HepG2 (cell line): Measurements from ENCODE around the gene ITGB5. TPM values are rescaled to one million over a fixed set of nuclear protein-coding genes. Genes with fewer than 3 reads are reported as not detected.

Experiments used
- ATAC-seq: fragments of 200-7000 bp; cut with Tn5 transposase; 3 replicates; pipeline ENCODE4 v1.9.1; 2020; ENCODE audit warnings: mild to moderate bottlenecking, moderate library complexity
- BruUV-seq: library from RNA; stranded (reverse); fragments of 400-500 nt; replicated peaks from 2 replicates; lab custom pipeline; 2021; lab: Mats Ljungman, UMichigan
- CTCF ChIA-PET: fragments of 300-600 bp; formaldehyde crosslinking; extraction: SDS; loops from one replicate; lab custom pipeline; 2021; ENCODE audit warnings: low total read pairs, inconsistent platforms, low intra/inter-chr PET ratio; lab: Yijun Ruan, JAX
- POLR2A ChIA-PET: fragments of 350-600 bp; sonication (Branson Sonifier 250); formaldehyde crosslinking; loops from one replicate; lab custom pipeline; 2020; ENCODE audit warnings: antibody characterized with exemption, inconsistent platforms; lab: Yijun Ruan, JAX
- DNase-seq: peaks from one replicate; pipeline ENCODE4 v3.0.0-alpha.2; 2015; ENCODE audit warnings: low spot score
- FAIRE-seq: peaks from 3 replicates; lab custom pipeline; 2011; peaks lifted over from hg19 to GRCh38; lab: Jason Lieb, UNC
- H2AFZ ChIP-seq: one replicate; pipeline ENCODE4 v1.6.1; 2011; ENCODE audit warnings: low read length, inconsistent platforms
- H3K27ac ChIP-seq: fragments of 300-600 bp; 3 replicates; pipeline ENCODE4 v1.8.0; 2011; ENCODE audit warnings: mixed run types, mild to moderate bottlenecking, mixed read lengths, low read length, inconsistent platforms; ENCODE audit not compliant: insufficient read depth; ENCODE audit errors: extremely low read length
- H3K27me3 ChIP-seq, 2 experiments: fragments of 200-600 bp in 1 of 2; 2 replicates in 1 of 2; 3 replicates in 1 of 2; pipeline versions ENCODE4 v1.6.0 to v1.8.0; 2011; ENCODE audit warnings: low read length in 2 of 2, mild to moderate bottlenecking in 2 of 2, moderate library complexity in 2 of 2, inconsistent platforms in 1 of 2; ENCODE audit not compliant: insufficient read depth in 2 of 2, control insufficient read depth in 1 of 2
- H3K36me3 ChIP-seq, 2 experiments: fragments of 200-600 bp in 1 of 2; replicated peaks in 1 of 2; 2 replicates in 1 of 2; 3 replicates in 1 of 2; pipeline versions ENCODE4 v1.5.1 to v1.8.0; 2011; ENCODE audit warnings: low read length in 2 of 2, inconsistent platforms in 1 of 2; ENCODE audit not compliant: insufficient read depth in 2 of 2, control insufficient read depth in 1 of 2
- H3K4me1 ChIP-seq: 2 replicates; pipeline ENCODE4 v1.5.1; 2012; ENCODE audit warnings: low read length, inconsistent platforms; ENCODE audit not compliant: insufficient read depth
- H3K4me2 ChIP-seq: 2 replicates; pipeline ENCODE4 v1.6.0; 2011; ENCODE audit warnings: low read depth, low read length, inconsistent platforms
- H3K4me3 ChIP-seq, 3 experiments: fragments of 200-600 bp in 1 of 3; sonication (generic), shearing (Covaris generic) in 1 of 3; replicated peaks in 1 of 3; 2 replicates each; pipeline ENCODE4 v1.5.1; 2011 to 2016; ENCODE audit warnings: low read length in 3 of 3, inconsistent platforms in 2 of 3, low read depth in 2 of 3, mild to moderate bottlenecking in 2 of 3, control low read depth in 1 of 3, mixed read lengths in 1 of 3; ENCODE audit not compliant: insufficient read depth in 1 of 3
- H3K79me2 ChIP-seq: one replicate; pipeline ENCODE4 v1.6.1; 2011; ENCODE audit warnings: low read length, inconsistent platforms; ENCODE audit not compliant: insufficient read depth
- H3K9ac ChIP-seq: 2 replicates; pipeline ENCODE4 v1.6.0; 2011; ENCODE audit warnings: mild to moderate bottlenecking, low read depth, low read length, inconsistent platforms; ENCODE audit not compliant: insufficient read depth
- H3K9me3 ChIP-seq: 2 replicates; pipeline ENCODE4 v1.5.1; 2012; ENCODE audit warnings: mild to moderate bottlenecking, low read length
- H4K20me1 ChIP-seq: 2 replicates; pipeline ENCODE4 v1.6.0; 2011; ENCODE audit warnings: inconsistent platforms, mild to moderate bottlenecking, low read length, moderate library complexity; ENCODE audit not compliant: insufficient read depth
- AGO1 ChIP-seq: fragments of 200-400 bp; formaldehyde crosslinking; IDR thresholded peaks from 2 replicates; pipeline ENCODE4 v1.6.1; 2017; ENCODE audit warnings: mild to moderate bottlenecking, low read depth, low read length, moderate library complexity; ENCODE audit not compliant: poor library complexity, severe bottlenecking
- AKAP8 ChIP-seq: sonication (generic); formaldehyde crosslinking; IDR thresholded peaks from 2 replicates; pipeline ENCODE4 v1.5.1; 2020; ENCODE audit warnings: mild to moderate bottlenecking, missing genetic modification reagents
- ARNT ChIP-seq: fragments of 450-650 bp; IDR thresholded peaks from 2 replicates; pipeline ENCODE4 v1.6.1; 2017
- GABPA ChIP-seq, 2 experiments: IDR thresholded peaks; 2 replicates each; pipeline ENCODE4 v1.6.1; 2011 to 2016; ENCODE audit warnings: low read depth in 2 of 2, low read length in 1 of 2, missing biosample characterization in 1 of 2, missing genetic modification characterization in 1 of 2
- PCBP1 ChIP-seq: fragments of 200-400 bp; formaldehyde crosslinking; IDR thresholded peaks from 2 replicates; pipeline ENCODE4 v1.6.1; 2017; ENCODE audit warnings: mild to moderate bottlenecking, low read depth, low read length, borderline replicate concordance
- SRSF9 ChIP-seq: fragments of 200-400 bp; formaldehyde crosslinking; IDR thresholded peaks from 2 replicates; pipeline ENCODE4 v1.6.1; 2018; ENCODE audit warnings: borderline replicate concordance, mild to moderate bottlenecking, low read depth, low read length; ENCODE audit not compliant: insufficient read depth, poor library complexity, severe bottlenecking
- ZNF230 ChIP-seq: sonication (generic); formaldehyde crosslinking; IDR thresholded peaks from 2 replicates; pipeline ENCODE4 v1.4.0; 2020; ENCODE audit warnings: mild to moderate bottlenecking, missing genetic modification reagents
- ZNF343 ChIP-seq: sonication (generic); formaldehyde crosslinking; IDR thresholded peaks from 2 replicates; pipeline ENCODE4 v1.4.0; 2020; ENCODE audit warnings: mild to moderate bottlenecking, missing genetic modification reagents
- ZNF552 ChIP-seq: sonication (generic); formaldehyde crosslinking; IDR thresholded peaks from 2 replicates; pipeline ENCODE4 v1.9.0; 2022; ENCODE audit warnings: missing genetic modification reagents, mild to moderate bottlenecking, borderline replicate concordance
- ZNF557 ChIP-seq: sonication (generic); formaldehyde crosslinking; IDR thresholded peaks from 2 replicates; pipeline ENCODE4 v1.4.0; 2020; ENCODE audit warnings: missing genetic modification reagents
- ZNF564 ChIP-seq: sonication (generic); formaldehyde crosslinking; IDR thresholded peaks from 2 replicates; pipeline ENCODE4 v1.8.1; 2023; ENCODE audit warnings: mild to moderate bottlenecking, missing genetic modification reagents
- WGBS: methylation state at CpG from one replicate; pipeline ENCODE4 v1.1.6; 2017; ENCODE audit warnings: low lambda C conversion rate; 5-methylcytosine and 5-hydroxymethylcytosine counted together
- in situ Hi-C: cut with HindIII; loops from 2 replicates; pipeline ENCODE4 v1.10.0; 2017; ENCODE audit warnings: low pct_unique_long_range_greater_than_20kb; ENCODE audit not compliant: extremely low pct_ligation_motif_present
- intact Hi-C: fragments of 100-400 bp; cut with micrococcal nuclease; formaldehyde crosslinking; loops from one replicate; pipeline ENCODE4 v1.10.0; 2022; ENCODE audit not compliant: unreplicated experiment
- polyA plus RNA-seq, 8 experiments: library from polyadenylated mRNA; depleted of rRNA in 3 of 8; stranded (reverse) in 7 of 8; unstranded in 1 of 8; fragments of >200 nt; fragmentation: Illumina TruSeq in 4 of 8; extraction: Trizol in 4 of 8; gene quantifications; 2 replicates each; pipeline versions ENCODE4 v1.2.1 to v1.2.3, GENCODE V29; 2011 to 2016; ENCODE audit warnings: low read depth in 4 of 8, missing spikeins in 1 of 8, mixed read lengths in 1 of 8; ENCODE audit not compliant: insufficient read depth in 1 of 8
- total RNA-seq, 5 experiments: library from RNA; depleted of rRNA; stranded (reverse); fragments of >200 nt; fragmentation: Illumina TruSeq; extraction: Trizol; gene quantifications; 2 replicates each; pipeline ENCODE4 v1.2.3, GENCODE V29; 2016; ENCODE audit warnings: low read depth in 1 of 5
- TF ChIP-seq, protein P1 (sequence below): sonication (generic); formaldehyde crosslinking; IDR thresholded peaks from 2 replicates; pipeline ENCODE4 v1.4.0; 2020; ENCODE audit warnings: missing genetic modification reagents
- TF ChIP-seq, protein P2 (sequence below): sonication (generic); formaldehyde crosslinking; IDR thresholded peaks from 2 replicates; pipeline ENCODE4 v1.4.0; 2020; ENCODE audit warnings: missing genetic modification reagents
- TF ChIP-seq, protein P3 (sequence below): sonication (generic); formaldehyde crosslinking; IDR thresholded peaks from 2 replicates; pipeline ENCODE4 v1.4.0; 2020; ENCODE audit warnings: mild to moderate bottlenecking, missing genetic modification reagents
- TF ChIP-seq, protein P4 (sequence below): sonication (generic); formaldehyde crosslinking; IDR thresholded peaks from 2 replicates; pipeline ENCODE4 v1.8.0; 2022; ENCODE audit warnings: missing genetic modification reagents, mild to moderate bottlenecking, inconsistent platforms, borderline replicate concordance

Gene ITGB5
- total and polyA plus RNA-seq, 2 of the 13 experiments (the other 11 are each of a cell fraction or from before 2014, with no cell fraction given), result 74.1 to 343 TPM

DNA sequence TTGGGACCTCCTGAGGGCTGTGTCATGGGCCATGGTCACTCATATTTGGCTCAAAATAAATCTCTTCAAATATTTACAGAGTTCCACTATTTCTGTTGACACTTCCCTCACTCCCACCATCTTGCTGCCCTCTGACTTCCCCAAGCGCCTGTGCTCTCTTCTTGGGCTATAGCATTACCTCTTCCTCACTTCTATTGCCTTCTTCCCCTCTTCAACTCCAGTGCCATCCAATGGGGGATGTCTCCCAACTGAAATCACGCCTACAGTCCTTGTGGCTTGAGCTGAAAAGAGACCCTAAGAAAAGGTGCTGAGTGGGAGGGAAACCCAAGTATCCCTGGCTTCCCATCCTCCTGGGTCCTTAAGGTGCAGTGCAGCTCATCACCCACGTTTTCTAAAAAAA, 135.1 kb downstream of the ITGB5 start (continued):
- TF ChIP-seq, protein P1, sequence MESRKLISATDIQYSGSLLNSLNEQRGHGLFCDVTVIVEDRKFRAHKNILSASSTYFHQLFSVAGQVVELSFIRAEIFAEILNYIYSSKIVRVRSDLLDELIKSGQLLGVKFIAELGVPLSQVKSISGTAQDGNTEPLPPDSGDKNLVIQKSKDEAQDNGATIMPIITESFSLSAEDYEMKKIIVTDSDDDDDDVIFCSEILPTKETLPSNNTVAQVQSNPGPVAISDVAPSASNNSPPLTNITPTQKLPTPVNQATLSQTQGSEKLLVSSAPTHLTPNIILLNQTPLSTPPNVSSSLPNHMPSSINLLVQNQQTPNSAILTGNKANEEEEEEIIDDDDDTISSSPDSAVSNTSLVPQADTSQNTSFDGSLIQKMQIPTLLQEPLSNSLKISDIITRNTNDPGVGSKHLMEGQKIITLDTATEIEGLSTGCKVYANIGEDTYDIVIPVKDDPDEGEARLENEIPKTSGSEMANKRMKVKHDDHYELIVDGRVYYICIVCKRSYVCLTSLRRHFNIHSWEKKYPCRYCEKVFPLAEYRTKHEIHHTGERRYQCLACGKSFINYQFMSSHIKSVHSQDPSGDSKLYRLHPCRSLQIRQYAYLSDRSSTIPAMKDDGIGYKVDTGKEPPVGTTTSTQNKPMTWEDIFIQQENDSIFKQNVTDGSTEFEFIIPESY (CRISPR knock-in tag), result no peak

DNA sequence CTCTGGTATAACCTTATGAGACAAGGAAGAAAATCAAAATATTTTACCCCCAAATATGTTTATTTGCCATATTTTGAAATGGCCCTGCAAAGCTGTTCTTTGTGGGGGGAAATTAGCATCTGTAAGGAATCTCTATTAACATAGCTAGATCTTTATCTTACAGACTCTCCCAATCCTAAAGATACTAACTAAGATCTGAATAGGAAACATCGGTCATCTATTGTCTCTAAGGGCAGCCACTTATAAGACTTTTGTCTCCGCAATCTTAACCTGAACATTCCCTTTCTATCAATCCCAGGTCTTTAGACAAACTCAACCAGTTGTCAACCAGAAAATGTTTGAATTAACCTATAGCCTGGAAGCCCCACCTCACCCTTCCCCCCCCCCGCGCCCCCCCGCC, 135.7 kb downstream of the ITGB5 start:
- intact Hi-C loops (no loop called here), in situ Hi-C loops (loop anchor here (25.0 kb wide), 1 partner anchor 411 kb away; no protein-coding TSS in a partner anchor)
- peaks cover 6% of the 10 kb centered on the region for H3K4me1 ChIP-seq
- H3K79me2 ChIP-seq, result no peaks in the 10 kb centered on the region
- DNase-seq, result no peak
- no peak overlapping the region for H2AFZ ChIP-seq
- no peak overlapping the region for H3K27ac ChIP-seq
- H3K4me2 ChIP-seq, result no peak overlapping the region
- H3K4me3 ChIP-seq, result no peak overlapping the region
- no peak overlapping the region for H3K9ac ChIP-seq
- H3K9me3 ChIP-seq, result no peaks in the 10 kb centered on the region
- ATAC-seq, result no peak
- ChIA-PET POLR2A (no interaction called here), CTCF (no interaction called here)
- WGBS, result 32% methylated on average over 5 of the region's 5 CpGs
- H3K36me3 ChIP-seq, result peaks cover 0 to 2% of the 10 kb centered on the region in 2 experiments; a peak in 1 of 5 replicates
- H3K27me3 ChIP-seq, result no peaks in the 10 kb centered on the region
- no peak for FAIRE-seq
- BruUV-seq, result no TSS peak
- peaks cover 3% of the 10 kb centered on the region; the same call in 1 of the 2 replicates for H4K20me1 ChIP-seq
- TF ChIP-seq AGO1 (no peak), PCBP1 (no peak), SRSF9 (no peak), AKAP8 (CRISPR knock-in tag) (no peak), ZNF564 (CRISPR knock-in tag) (no peak), ZNF557 (CRISPR knock-in tag) (no peak), ZNF343 (CRISPR knock-in tag) (no peak), ZNF552 (CRISPR knock-in tag) (no peak), GABPA (IDR thresholded peaks at IDR 0.05; ENCODE audit: low read depth, low read length) (no peak), GABPA (CRISPR knock-in tag; IDR thresholded peaks at IDR 0.05; ENCODE audit: low read depth) (no peak), ZNF230 (CRISPR knock-in tag) (no peak), ARNT (no peak)
- TF ChIP-seq, protein P2, sequence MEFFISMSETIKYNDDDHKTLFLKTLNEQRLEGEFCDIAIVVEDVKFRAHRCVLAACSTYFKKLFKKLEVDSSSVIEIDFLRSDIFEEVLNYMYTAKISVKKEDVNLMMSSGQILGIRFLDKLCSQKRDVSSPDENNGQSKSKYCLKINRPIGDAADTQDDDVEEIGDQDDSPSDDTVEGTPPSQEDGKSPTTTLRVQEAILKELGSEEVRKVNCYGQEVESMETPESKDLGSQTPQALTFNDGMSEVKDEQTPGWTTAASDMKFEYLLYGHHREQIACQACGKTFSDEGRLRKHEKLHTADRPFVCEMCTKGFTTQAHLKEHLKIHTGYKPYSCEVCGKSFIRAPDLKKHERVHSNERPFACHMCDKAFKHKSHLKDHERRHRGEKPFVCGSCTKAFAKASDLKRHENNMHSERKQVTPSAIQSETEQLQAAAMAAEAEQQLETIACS (CRISPR knock-in tag), result no peak
- TF ChIP-seq, protein P3, sequence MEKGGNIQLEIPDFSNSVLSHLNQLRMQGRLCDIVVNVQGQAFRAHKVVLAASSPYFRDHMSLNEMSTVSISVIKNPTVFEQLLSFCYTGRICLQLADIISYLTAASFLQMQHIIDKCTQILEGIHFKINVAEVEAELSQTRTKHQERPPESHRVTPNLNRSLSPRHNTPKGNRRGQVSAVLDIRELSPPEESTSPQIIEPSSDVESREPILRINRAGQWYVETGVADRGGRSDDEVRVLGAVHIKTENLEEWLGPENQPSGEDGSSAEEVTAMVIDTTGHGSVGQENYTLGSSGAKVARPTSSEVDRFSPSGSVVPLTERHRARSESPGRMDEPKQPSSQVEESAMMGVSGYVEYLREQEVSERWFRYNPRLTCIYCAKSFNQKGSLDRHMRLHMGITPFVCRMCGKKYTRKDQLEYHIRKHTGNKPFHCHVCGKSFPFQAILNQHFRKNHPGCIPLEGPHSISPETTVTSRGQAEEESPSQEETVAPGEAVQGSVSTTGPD, result no peak
- TF ChIP-seq, protein P4, sequence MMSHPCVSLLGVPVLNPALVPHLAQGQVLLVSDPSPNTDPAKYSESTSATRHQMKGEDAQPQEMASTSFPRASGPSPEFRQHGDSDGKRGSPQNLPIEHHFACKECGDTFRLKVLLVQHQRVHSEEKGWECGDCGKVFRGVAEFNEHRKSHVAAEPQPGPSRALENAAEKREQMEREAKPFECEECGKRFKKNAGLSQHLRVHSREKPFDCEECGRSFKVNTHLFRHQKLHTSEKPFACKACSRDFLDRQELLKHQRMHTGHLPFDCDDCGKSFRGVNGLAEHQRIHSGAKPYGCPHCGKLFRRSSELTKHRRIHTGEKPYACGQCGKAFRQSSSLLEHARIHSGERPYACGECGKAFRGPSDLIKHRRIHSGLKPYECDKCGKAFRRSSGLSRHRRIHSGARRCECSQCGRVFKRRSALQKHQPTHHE (CRISPR knock-in tag), result no peak
